ENCODE results near the gene RNU1-2.
"Not testable (repeated sequence)": the region's sequence is repeated elsewhere in the genome, so short reads cannot be mapped to it uniquely, and the experiment has no call there.

The RNU1-2 gene

DNA sequence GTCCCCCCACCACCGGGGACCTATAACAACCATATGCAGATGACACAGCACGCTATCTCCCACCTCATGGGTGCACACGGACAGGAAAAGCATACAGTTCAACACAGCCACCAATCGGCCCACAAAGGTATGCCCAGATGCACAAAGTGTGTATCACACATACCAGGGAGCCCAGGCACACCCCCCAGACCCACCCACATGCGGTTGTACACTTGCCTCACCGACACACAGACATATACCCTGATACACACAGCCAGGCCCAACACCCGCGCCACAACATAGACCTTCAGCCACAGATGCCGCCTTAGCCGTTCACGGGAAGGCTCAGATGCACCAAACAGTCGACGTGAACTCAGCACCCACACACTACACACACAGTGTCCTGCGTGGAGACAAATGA lies 31.5 kb downstream of the RNU1-2 start:
- DNase-seq: no peak

GRCh38 chr1:16927711-16928485 lies 32.1 kb downstream of the RNU1-2 start:
- no peak for DNase-seq

GRCh38 chr1:16929146-16930041 lies 33.6 kb downstream of the RNU1-2 start:
- peak; percentile 67 for DNase-seq

- DNase-seq: not testable (repeated sequence)
Observed at GRCh38 chr1:16931206-16931934, 35.6 kb downstream of the RNU1-2 start.

GRCh38 chr1:16933945-16934344 lies 38.2 kb downstream of the RNU1-2 start:
- not testable (repeated sequence) for DNase-seq

- DNase-seq: not testable (repeated sequence)
Observed at GRCh38 chr1:16936580-16936979, 40.8 kb downstream of the RNU1-2 start.

DNA sequence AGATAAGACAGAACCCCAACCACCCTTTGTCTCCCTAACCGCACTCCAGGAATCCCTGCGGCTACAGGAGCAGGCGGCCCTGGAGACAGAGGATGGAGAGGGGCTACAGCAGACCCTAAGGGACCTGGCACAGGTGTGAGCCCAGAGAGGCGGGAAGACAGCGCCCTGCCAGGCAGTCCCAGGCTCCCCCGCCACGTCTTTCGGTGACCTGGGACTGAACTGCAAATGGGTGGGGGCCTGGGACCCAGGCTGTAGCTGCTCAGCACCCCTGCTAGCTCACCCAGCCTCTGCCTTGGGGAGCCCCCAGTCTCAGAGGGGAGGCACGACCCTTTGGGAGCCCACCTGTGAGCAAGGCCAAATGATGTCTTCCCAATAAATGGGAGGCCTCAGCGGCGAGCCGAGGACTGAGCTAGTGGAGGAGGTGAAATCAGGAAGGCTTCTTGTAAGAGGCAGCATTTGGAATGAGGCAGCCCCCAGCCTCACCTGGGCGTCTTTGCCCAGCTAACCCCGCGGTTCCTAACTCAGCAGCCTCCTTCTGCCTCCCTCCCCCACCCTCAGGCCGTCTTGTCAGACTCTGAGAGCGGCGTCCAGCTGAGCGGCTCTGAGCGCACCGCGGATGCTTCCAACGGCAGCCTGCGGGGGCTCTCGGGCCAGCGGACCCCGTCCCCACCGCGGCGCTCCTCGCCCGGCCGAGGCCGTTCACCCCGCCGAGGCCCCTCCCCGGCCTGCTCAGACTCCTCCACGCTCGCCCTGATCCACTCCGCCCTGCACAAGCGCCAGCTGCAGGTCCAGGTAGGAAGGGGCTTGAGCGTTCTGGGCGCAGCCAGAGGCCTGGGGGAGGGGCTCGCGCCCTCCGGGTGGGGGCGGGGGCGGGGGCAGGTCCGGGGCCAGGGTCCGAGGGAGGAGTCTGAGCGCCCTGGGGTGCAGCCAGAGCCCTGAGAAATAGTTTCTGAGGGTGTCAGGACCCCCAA lies 42.9 kb downstream of the RNU1-2 start:
- no peak for DNase-seq

- not testable (repeated sequence) for DNase-seq
Observed at GRCh38 chr1:16939386-16940180, 43.8 kb downstream of the RNU1-2 start.

DNA sequence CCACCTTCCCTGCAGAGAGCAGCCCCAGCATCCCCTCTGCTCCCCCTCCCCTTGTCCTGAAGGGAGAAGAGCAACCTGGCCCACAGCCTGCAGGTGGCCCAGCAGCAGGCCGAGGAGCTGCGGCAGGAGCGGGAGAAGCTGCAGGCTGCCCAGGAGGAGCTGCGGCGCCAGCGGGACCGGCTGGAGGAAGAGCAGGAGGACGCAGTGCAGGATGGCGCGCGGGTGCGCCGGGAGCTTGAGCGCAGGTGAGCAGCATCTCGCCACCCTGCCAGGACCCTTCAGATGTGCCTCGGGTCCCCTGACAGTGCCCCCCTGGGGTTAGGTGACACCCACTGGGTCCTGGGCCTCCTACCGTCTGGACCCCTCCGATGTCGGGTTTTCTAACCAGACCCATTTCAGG lies 48.3 kb downstream of the RNU1-2 start:
- DNase-seq: no peak

- not testable (repeated sequence) for DNase-seq
Observed at GRCh38 chr1:16945512-16945911, 49.7 kb downstream of the RNU1-2 start.
